ENCODE data around the gene HMG20B.

- TF ChIP-seq CTCF (optimal IDR thresholded peaks at IDR 0.05 in 1 of 3, IDR thresholded peaks at IDR 0.05 in 1 of 3, conservative IDR thresholded peaks at IDR 0.05 in 1 of 3; ENCODE audit: extremely low read depth in 1 of 3, insufficient read depth in 2 of 3, low read length in 3 of 3), result no peak
- no peak for TF ChIP-seq EZH2 (IDR thresholded peaks at IDR 0.05; ENCODE audit: low read length)
These were observed 42.9 kb downstream of the HMG20B start for GRCh38 chr19:3615524-3616135.

All from keratinocyte (primary cell).